Measurements from ENCODE around the gene SMYD5. TPM values are rescaled to one million over a fixed set of nuclear protein-coding genes. Genes with fewer than 3 reads are reported as not detected.
"Not testable (repeated sequence)": the region's sequence is repeated elsewhere in the genome, so short reads cannot be mapped to it uniquely, and the experiment has no call there.

Gene SMYD5
- 20.7 and 20.9 TPM in 2 replicates for total RNA-seq

- peak within 1 kb of the TSS; percentile 69 for H3K4me3 ChIP-seq (ENCODE audit: low read depth, low read length)
- DNase-seq (ENCODE audit: low read depth) = peak; percentile 87
- TF ChIP-seq CTCF (IDR thresholded peaks at IDR 0.05; ENCODE audit: insufficient read depth, low read depth, low read length) = no peak
Measured at GRCh38 chr2:73214120-73215035, at the start of gene SMYD5. Gene SMYD5, plus strand, starts transcription at chr2:73214245. Its CDS starts 22 bp downstream, at chr2:73214267.

GRCh38 chr2:73165978-73166377, 48.1 kb upstream of the SMYD5 start:
- not testable (repeated sequence) for DNase-seq (ENCODE audit: low read depth); H3K4me3 ChIP-seq (ENCODE audit: low read depth, low read length)

GRCh38 chr2:73166813-73167212, 47.2 kb upstream of the SMYD5 start:
- H3K4me3 ChIP-seq (ENCODE audit: low read depth, low read length); DNase-seq (ENCODE audit: low read depth): not testable (repeated sequence)

- not testable (repeated sequence) for DNase-seq (ENCODE audit: low read depth); H3K4me3 ChIP-seq (ENCODE audit: low read depth, low read length)
Measured at GRCh38 chr2:73168348-73168747, 45.7 kb upstream of the SMYD5 start.

- DNase-seq (ENCODE audit: low read depth); H3K4me3 ChIP-seq (ENCODE audit: low read depth, low read length): not testable (repeated sequence)
Measured at GRCh38 chr2:73170341-73170740, 43.7 kb upstream of the SMYD5 start.

GRCh38 chr2:73172963-73173362, 41.1 kb upstream of the SMYD5 start:
- no peak for DNase-seq (ENCODE audit: low read depth)
- no peak for TF ChIP-seq CTCF (IDR thresholded peaks at IDR 0.05; ENCODE audit: insufficient read depth, low read depth, low read length)
- no peak overlapping the region for H3K4me3 ChIP-seq (ENCODE audit: low read depth, low read length)

- no peak overlapping the region for H3K4me3 ChIP-seq (ENCODE audit: low read depth, low read length)
- DNase-seq (ENCODE audit: low read depth) = no peak
- no peak for TF ChIP-seq CTCF (IDR thresholded peaks at IDR 0.05; ENCODE audit: insufficient read depth, low read depth, low read length)
Measured at GRCh38 chr2:73173781-73174180, 40.3 kb upstream of the SMYD5 start.

GRCh38 chr2:73174244-73174643, 39.8 kb upstream of the SMYD5 start:
- H3K4me3 ChIP-seq (ENCODE audit: low read depth, low read length) = no peak overlapping the region
- no peak for TF ChIP-seq CTCF (IDR thresholded peaks at IDR 0.05; ENCODE audit: insufficient read depth, low read depth, low read length)
- DNase-seq (ENCODE audit: low read depth) = no peak

- no peak for TF ChIP-seq CTCF (IDR thresholded peaks at IDR 0.05; ENCODE audit: insufficient read depth, low read depth, low read length)
- no peak for DNase-seq (ENCODE audit: low read depth)
- H3K4me3 ChIP-seq (ENCODE audit: low read depth, low read length) = peak overlapping the region; percentile 38
Measured at GRCh38 chr2:73174941-73175662, 38.9 kb upstream of the SMYD5 start.
